ENCODE results near the gene ELF2. TPM values are rescaled to one million over a fixed set of nuclear protein-coding genes. Genes with fewer than 3 reads are reported as not detected.
A peak's percentile ranks its signal among the peaks of the same experiment; 100 is the strongest.

ELF2 gene
- total RNA-seq, 4 donors from 2014 or later: 32.0 to 92.0 (median 48.5) TPM

DNA sequence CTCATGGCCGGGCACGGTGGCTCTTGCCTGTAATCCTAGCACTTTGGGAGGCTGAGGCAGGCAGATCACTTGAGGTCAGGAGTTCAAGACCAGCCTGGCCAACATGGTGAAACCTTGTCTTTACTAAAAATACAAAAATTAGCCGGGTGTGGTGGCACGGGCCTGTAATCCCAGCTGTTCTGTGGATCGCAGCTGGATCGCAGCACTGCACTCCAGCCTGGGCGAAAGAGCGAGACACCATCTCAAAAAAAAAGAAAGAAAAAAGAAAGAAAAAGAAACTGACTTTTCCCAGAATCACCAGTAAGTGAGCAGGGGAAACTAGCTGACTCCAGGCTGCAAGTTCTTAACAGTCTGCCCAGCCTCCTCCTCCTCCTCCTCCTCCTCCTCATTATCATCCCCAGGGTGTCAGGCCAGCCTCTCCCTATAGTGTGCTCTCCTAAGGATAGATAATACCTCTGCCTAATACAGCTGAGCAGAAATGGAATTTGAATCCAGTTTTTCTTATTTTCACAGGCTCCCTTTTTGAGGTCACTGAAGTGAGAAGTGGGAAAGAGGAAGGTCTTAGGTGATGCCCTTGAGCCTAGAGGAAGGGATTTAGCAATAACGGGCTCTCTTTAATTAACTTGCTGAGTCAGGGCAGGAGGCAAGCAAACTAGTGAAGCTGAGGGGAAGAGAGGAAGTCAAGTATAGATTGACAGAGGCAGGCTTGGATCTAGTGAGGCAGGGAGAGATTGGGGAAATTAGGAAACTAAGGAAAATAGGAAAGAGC is 11.8 kb upstream of the ELF2 start:
- WGBS: 76% methylated on average over 9 of the region's 9 CpGs
- DNase-seq (ENCODE audit: low spot score in 2 of 2): no peak
- no peaks in the 10 kb centered on the region for H3K4me1 ChIP-seq
- no peaks in the 10 kb centered on the region for H3K9me3 ChIP-seq
- no peak for TF ChIP-seq POLR2A (IDR thresholded peaks at IDR 0.05)
- TF ChIP-seq, protein P1, sequence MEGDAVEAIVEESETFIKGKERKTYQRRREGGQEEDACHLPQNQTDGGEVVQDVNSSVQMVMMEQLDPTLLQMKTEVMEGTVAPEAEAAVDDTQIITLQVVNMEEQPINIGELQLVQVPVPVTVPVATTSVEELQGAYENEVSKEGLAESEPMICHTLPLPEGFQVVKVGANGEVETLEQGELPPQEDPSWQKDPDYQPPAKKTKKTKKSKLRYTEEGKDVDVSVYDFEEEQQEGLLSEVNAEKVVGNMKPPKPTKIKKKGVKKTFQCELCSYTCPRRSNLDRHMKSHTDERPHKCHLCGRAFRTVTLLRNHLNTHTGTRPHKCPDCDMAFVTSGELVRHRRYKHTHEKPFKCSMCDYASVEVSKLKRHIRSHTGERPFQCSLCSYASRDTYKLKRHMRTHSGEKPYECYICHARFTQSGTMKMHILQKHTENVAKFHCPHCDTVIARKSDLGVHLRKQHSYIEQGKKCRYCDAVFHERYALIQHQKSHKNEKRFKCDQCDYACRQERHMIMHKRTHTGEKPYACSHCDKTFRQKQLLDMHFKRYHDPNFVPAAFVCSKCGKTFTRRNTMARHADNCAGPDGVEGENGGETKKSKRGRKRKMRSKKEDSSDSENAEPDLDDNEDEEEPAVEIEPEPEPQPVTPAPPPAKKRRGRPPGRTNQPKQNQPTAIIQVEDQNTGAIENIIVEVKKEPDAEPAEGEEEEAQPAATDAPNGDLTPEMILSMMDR (IDR thresholded peaks at IDR 0.05): no peak
- TF ChIP-seq POLR2AphosphoS5 (IDR thresholded peaks at IDR 0.05): no peak
- no peak for TF ChIP-seq EP300 (IDR thresholded peaks at IDR 0.05)
- H3K27ac ChIP-seq: no peak overlapping the region
- no peak overlapping the region for H3K4me3 ChIP-seq
- H3K27me3 ChIP-seq: no peaks in the 10 kb centered on the region
- H3K36me3 ChIP-seq: no peaks in the 10 kb centered on the region

DNA sequence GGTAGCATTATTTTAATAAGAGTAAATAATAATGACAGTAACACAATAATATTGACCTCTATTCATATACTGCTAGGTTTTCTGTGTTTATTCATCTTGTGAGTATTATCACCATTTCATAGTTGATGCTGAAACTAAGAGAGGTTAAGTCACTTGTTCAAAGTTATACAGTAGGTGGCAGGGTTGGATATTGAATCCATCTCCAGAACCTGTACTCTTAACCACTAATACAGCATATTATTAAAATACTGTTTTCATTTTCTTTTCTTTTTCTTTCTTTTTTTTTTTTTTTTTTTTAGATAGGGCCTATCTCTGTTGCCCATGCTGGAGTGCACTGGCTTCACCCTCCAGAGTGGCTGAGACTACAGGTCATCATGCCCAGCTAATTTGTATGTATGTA is 7.1 kb upstream of the ELF2 start:
- no peaks in the 10 kb centered on the region for H3K4me1 ChIP-seq
- DNase-seq (ENCODE audit: low spot score in 2 of 2): no peak
- H3K27ac ChIP-seq: no peak overlapping the region
- H3K27me3 ChIP-seq: no peaks in the 10 kb centered on the region
- H3K4me3 ChIP-seq: no peak overlapping the region
- no peaks in the 10 kb centered on the region for H3K36me3 ChIP-seq
- no peak for TF ChIP-seq EP300 (IDR thresholded peaks at IDR 0.05)
- no peaks in the 10 kb centered on the region for H3K9me3 ChIP-seq

DNA sequence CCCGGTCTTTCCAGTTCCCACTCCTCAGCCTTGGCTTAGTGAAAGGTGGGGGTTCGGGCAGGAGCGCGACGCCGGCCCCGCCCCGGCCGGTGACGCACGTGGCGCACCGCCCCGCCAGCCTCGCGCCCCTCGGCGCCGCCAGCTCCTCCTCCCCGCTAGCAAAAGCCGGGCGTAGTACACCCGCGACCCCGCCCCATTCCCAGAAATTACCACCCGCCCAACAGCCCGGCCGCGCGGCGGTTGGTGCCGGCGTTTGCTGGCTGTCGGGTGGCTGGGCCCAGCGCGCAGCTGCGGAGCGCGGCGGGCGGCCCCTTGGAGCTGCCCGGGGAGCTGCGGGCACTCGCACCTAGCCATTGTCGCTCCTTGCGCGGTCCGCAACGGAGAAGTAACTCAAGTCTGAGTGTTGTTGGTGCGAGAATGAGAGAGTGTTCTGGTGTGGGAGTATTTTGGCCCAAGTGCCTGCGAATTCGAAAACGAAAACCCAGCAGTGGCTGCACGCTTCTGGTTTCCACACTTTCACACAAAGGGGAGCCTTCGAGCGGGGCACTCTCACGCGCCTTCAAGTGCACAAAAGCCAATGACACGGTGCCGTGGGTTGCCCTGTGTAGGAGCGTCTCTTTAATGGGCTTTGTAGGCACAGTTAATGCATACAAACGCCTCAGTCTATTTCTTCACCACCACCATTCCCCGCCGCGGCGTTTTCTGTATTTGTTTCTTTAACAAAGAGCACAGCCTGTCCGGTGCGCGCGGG is 1.0 kb upstream of the ELF2 start:
- Histone ChIP-seq H3K36me3 (no peaks in the 10 kb centered on the region), H3K4me3 (peak overlapping the region; percentile 81), H3K9me3 (no peaks in the 10 kb centered on the region), H3K4me1 (peaks cover 20% of the 10 kb centered on the region), H3K27me3 (no peaks in the 10 kb centered on the region), H3K27ac (peak overlapping the region; percentile 98)
- peak in 1 of 2 donors; percentile 73 for TF ChIP-seq POLR2A (IDR thresholded peaks at IDR 0.05)
- peak in 2 of 3 donors; percentile 32 to 73 for TF ChIP-seq POLR2AphosphoS5 (IDR thresholded peaks at IDR 0.05)
- no peak for TF ChIP-seq EP300 (IDR thresholded peaks at IDR 0.05)
- WGBS: 1% methylated on average over 31 of the region's 70 CpGs
- peak; percentile 96 to 97 for DNase-seq (ENCODE audit: low spot score in 2 of 2)

DNA sequence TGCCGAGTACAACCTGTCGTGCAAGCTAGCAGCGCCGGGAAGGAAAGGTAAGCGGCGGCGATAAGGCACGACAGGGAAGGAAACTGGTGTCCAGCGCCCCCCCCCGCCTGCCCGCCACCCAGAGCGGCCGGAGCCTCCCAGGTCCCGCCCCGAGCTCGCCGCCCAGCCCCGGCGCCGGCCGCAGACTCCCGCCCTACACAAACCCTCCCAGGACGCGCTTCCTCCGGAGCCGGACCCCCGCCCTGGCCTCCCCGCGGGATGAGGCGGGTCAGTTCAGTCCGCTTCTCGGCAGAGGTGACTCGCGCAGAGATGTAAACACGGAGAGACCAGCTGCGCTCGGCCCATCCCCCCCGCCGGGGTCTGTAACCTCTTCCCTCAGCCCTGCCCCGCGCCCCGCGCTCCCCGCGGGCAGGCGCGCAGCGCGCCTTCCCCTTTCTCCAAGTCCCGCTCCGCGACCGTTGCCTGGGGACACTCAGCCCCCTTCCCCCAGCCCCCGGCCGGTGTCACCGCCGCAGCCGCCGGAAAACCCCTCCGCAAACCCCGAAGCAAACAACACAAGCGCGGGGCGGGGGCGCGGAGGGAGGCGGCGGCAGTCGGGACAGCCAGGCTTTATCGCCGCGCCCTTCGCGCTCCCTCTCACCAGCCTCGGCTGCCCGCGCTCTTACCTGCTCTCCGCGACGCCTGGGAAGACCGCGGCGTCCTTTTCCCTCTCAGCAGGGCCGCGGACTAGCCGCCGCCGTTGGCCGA is 543 bp downstream of the ELF2 start:
- TF ChIP-seq POLR2AphosphoS5 (IDR thresholded peaks at IDR 0.05): peak in 2 of 3 donors; percentile 13 to 51
- TF ChIP-seq POLR2A (IDR thresholded peaks at IDR 0.05): peak in 1 of 2 donors; percentile 51
- TF ChIP-seq, protein P1 (IDR thresholded peaks at IDR 0.05): no peak
- no peak for TF ChIP-seq EP300 (IDR thresholded peaks at IDR 0.05)
- WGBS: 0% methylated on average over 29 of the region's 89 CpGs

DNA sequence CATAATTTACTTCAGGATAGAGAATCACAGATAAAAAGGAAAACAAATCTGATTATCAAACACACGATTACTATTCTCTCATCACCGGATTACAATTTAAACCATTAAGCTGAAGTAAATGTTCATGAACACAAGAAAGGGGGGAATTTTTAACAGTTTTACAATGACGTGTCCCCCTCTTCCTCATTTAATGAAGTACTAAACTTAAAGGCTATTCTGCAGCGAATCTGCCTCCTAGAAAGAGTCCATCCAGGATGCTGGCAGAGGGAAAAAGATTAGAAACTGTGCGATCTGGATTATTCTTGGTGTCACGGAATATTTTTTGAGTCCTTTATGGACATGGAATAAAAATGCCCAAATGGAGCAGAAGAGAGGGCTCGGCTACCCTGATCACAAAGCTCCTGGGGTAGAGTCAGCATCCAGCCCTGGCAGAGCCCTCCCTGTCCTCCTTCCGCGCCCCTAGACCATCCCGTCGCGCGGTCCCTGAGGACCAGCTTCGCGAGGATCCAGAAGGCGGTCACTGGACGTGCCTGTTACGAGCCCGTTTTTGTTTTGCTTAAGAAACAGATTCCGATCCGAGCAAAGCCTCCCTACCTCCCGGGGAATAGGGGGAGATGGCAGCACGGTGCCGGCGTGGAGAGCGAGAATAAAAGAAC is 1.2 kb downstream of the ELF2 start:
- Histone ChIP-seq H3K27ac (peak overlapping the region; percentile 98), H3K9me3 (no peaks in the 10 kb centered on the region), H3K36me3 (no peaks in the 10 kb centered on the region), H3K4me3 (peak overlapping the region; percentile 81), H3K27me3 (no peaks in the 10 kb centered on the region), H3K4me1 (peaks cover 20% of the 10 kb centered on the region)
- TF ChIP-seq POLR2AphosphoS5 (IDR thresholded peaks at IDR 0.05) (no peak), POLR2A (IDR thresholded peaks at IDR 0.05) (no peak), EP300 (IDR thresholded peaks at IDR 0.05) (no peak)
- TF ChIP-seq, protein P1 (IDR thresholded peaks at IDR 0.05): no peak
- DNase-seq (ENCODE audit: low spot score in 2 of 2): no peak
- WGBS: 4% methylated on average over 26 of the region's 26 CpGs

More for the DNA sequence above, 543 bp downstream of the ELF2 start:
- Histone ChIP-seq H3K4me3 (peak overlapping the region; percentile 81), H3K27ac (peak overlapping the region; percentile 98), H3K4me1 (peaks cover 20% of the 10 kb centered on the region), H3K27me3 (no peaks in the 10 kb centered on the region), H3K36me3 (no peaks in the 10 kb centered on the region), H3K9me3 (no peaks in the 10 kb centered on the region)
- peak; percentile 92 to 93 for DNase-seq (ENCODE audit: low spot score in 2 of 2)

Data from suprapubic skin (tissue), 4 donors.